Subcutaneous adipose tissue (tissue), 4 donors: ENCODE results near the gene ZNF292. TPM values are rescaled to one million over a fixed set of nuclear protein-coding genes. Genes with fewer than 3 reads are reported as not detected.

ENCODE experiments used
- CTCF ChIP-seq: fragments of 450-650 bp; IDR thresholded peaks from one replicate; pipeline ENCODE4 v1.5.1; 2016; ENCODE audit warnings: low read depth, mild to moderate bottlenecking, control low read depth, antibody characterized with exemption, moderate library complexity
- total RNA-seq, 4 donors: library from RNA; depleted of rRNA; stranded (reverse); fragments of >200 nt; gene quantifications; one replicate each; pipeline ENCODE4 v1.1.0, GENCODE V29; 2016

Gene ZNF292
- total RNA-seq, 4 donors from 2014 or later, result 31.5 to 39.4 (median 36.8) TPM

- no peak for TF ChIP-seq CTCF
Measured at GRCh38 chr6:87165185-87165584, 9.8 kb downstream of the ZNF292 start.

GRCh38 chr6:87171938-87172633, 16.7 kb downstream of the ZNF292 start:
- no peak for TF ChIP-seq CTCF

GRCh38 chr6:87174078-87174579, 18.8 kb downstream of the ZNF292 start:
- TF ChIP-seq CTCF, result no peak

- no peak for TF ChIP-seq CTCF
Measured at GRCh38 chr6:87176493-87176892, 21.1 kb downstream of the ZNF292 start.

- no peak for TF ChIP-seq CTCF
Measured at GRCh38 chr6:87180105-87180728, 24.9 kb downstream of the ZNF292 start.

GRCh38 chr6:87181903-87182302, 26.5 kb downstream of the ZNF292 start:
- no peak for TF ChIP-seq CTCF

- TF ChIP-seq CTCF, result no peak
Measured at GRCh38 chr6:87182321-87182720, 27.0 kb downstream of the ZNF292 start.
